ENCODE measurements around the gene MOB1B.
"Not testable (repeated sequence)": the region's sequence is repeated elsewhere in the genome, so short reads cannot be mapped to it uniquely, and the experiment has no call there.

The MOB1B gene

DNA sequence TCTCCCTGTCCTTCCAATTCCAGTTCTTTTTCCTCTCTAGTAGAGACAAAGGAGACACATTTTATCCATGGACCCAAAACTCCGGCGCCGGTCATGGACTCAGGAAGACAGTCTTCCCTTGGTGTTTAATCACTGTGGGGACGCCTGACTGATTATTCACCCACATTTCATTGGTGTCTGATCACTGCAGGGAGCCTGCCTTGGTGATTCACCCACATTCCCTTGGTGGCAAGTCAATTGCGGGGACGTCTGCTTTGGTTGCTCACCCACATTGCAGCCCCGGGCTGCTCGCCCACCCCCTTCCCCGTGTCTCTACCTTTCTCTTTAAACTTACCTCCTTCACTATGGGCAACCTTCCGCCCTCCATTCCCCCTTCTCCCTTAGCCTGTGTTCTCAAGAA is 129.9 kb downstream of the MOB1B start:
- not testable (repeated sequence) for H3K4me1 Mint-ChIP-seq (ENCODE audit: low read depth); H3K27me3 Mint-ChIP-seq; H3K4me3 Mint-ChIP-seq; H3K36me3 Mint-ChIP-seq; H3K9me3 Mint-ChIP-seq (ENCODE audit: low read depth); H3K27ac Mint-ChIP-seq

Data from activated naive CD8-positive, alpha-beta T cell (primary cell).